Endothelial cell of umbilical vein (primary cell): ENCODE data around the gene RBM39. TPM values are rescaled to one million over a fixed set of nuclear protein-coding genes. Genes with fewer than 3 reads are reported as not detected.
A peak's percentile ranks its signal among the peaks of the same experiment; 100 is the strongest.

Experiments
- BruUV-seq: library from RNA; stranded (reverse); fragments of 400-500 nt; replicated peaks from 2 replicates; lab custom pipeline; 2021; lab: Mats Ljungman, UMichigan
- CTCF ChIA-PET: fragments of 300-600, 350-600 bp; sonication (Branson Sonifier 250); formaldehyde crosslinking; loops from one replicate; lab custom pipeline; 2021; ENCODE audit warnings: antibody characterized with exemption, inconsistent platforms; lab: Charles Lee
- POLR2A ChIA-PET: fragments of 300-600, 350-600 bp; sonication (Branson Sonifier 250); formaldehyde crosslinking; loops from one replicate; lab custom pipeline; 2021; ENCODE audit warnings: antibody characterized with exemption, inconsistent platforms; lab: Charles Lee
- DNase-seq: peaks from one replicate; pipeline ENCODE4 v3.0.0-alpha.2; 2011; ENCODE audit warnings: low read depth, low spot score
- FAIRE-seq: peaks from 2 replicates; lab custom pipeline; 2011; peaks lifted over from hg19 to GRCh38; lab: Jason Lieb, UNC
- H2AFZ ChIP-seq: 2 replicates; pipeline ENCODE4 v1.6.0; 2012; ENCODE audit warnings: low read depth, low read length, control low read depth, inconsistent platforms
- H3K27ac ChIP-seq: 2 replicates; pipeline ENCODE4 v1.5.1; 2011; ENCODE audit warnings: low read depth, mild to moderate bottlenecking, control low read depth, low read length, moderate library complexity; ENCODE audit not compliant: insufficient read depth
- H3K27me3 ChIP-seq, 2 experiments: 2 replicates each; pipeline versions ENCODE4 v1.6.0 to v1.6.1; 2011; ENCODE audit warnings: low read length in 2 of 2, mixed read lengths in 1 of 2; ENCODE audit not compliant: control insufficient read depth in 2 of 2, insufficient read depth in 2 of 2
- H3K36me3 ChIP-seq, 2 experiments: 2 replicates in 1 of 2; 3 replicates in 1 of 2; pipeline ENCODE4 v1.5.1; 2011; ENCODE audit warnings: low read length in 2 of 2, mild to moderate bottlenecking in 1 of 2, moderate library complexity in 1 of 2; ENCODE audit not compliant: control insufficient read depth in 2 of 2, insufficient read depth in 2 of 2; ENCODE audit errors: extremely low read depth in 1 of 2
- H3K4me1 ChIP-seq: 3 replicates; pipeline ENCODE4 v1.5.1; 2011; ENCODE audit warnings: mild to moderate bottlenecking, low read length; ENCODE audit not compliant: control insufficient read depth, insufficient read depth; ENCODE audit errors: extremely low read depth
- H3K4me2 ChIP-seq: 2 replicates; pipeline ENCODE4 v1.6.1; 2011; ENCODE audit warnings: low read length, control low read depth, mixed read lengths; ENCODE audit not compliant: insufficient read depth
- H3K4me3 ChIP-seq, 3 experiments: fragments of 200-600 bp in 1 of 3; sonication (generic), shearing (Covaris generic) in 1 of 3; replicated peaks in 1 of 3; 2 replicates each; pipeline ENCODE4 v1.5.1; 2011 to 2016; ENCODE audit warnings: control low read depth in 3 of 3, low read length in 3 of 3, mild to moderate bottlenecking in 2 of 3, inconsistent platforms in 1 of 3, low read depth in 1 of 3, moderate library complexity in 1 of 3; ENCODE audit not compliant: insufficient read depth in 1 of 3
- H3K79me2 ChIP-seq: 2 replicates; pipeline ENCODE4 v1.6.0; 2012; ENCODE audit warnings: low read length, inconsistent platforms; ENCODE audit not compliant: control insufficient read depth, insufficient read depth
- H3K9ac ChIP-seq: replicated peaks from 2 replicates; pipeline ENCODE3; 2011; ENCODE audit warnings: low read length, control low read depth; ENCODE audit not compliant: insufficient read depth; ENCODE audit errors: extremely low read depth
- H3K9me1 ChIP-seq: replicated peaks from 3 replicates; pipeline ENCODE4 v1.6.0; 2011; ENCODE audit warnings: mild to moderate bottlenecking, low read length; ENCODE audit not compliant: control insufficient read depth, insufficient read depth; ENCODE audit errors: extremely low read depth
- H3K9me3 ChIP-seq: replicated peaks from 2 replicates; pipeline ENCODE4 v1.5.1; 2012; ENCODE audit warnings: low read length, inconsistent platforms; ENCODE audit not compliant: control insufficient read depth, insufficient read depth
- H4K20me1 ChIP-seq: replicated peaks from 2 replicates; pipeline ENCODE3; 2011; ENCODE audit warnings: mild to moderate bottlenecking, low read length; ENCODE audit not compliant: control insufficient read depth, insufficient read depth; ENCODE audit errors: extremely low read depth
- EZH2 ChIP-seq: IDR thresholded peaks from 2 replicates; pipeline ENCODE4 v1.6.1; 2012; ENCODE audit warnings: borderline replicate concordance, low read depth, mild to moderate bottlenecking, moderate library complexity, low read length, inconsistent platforms; ENCODE audit not compliant: severe bottlenecking
- FOS ChIP-seq: IDR thresholded peaks from 2 replicates; pipeline ENCODE4 v1.6.1; 2011; ENCODE audit warnings: mild to moderate bottlenecking, low read length, moderate library complexity, borderline replicate concordance; ENCODE audit not compliant: insufficient read depth
- GATA2 ChIP-seq: IDR thresholded peaks from 2 replicates; pipeline ENCODE4 v1.7.0; 2011; ENCODE audit warnings: low read depth, mild to moderate bottlenecking, moderate library complexity, mixed read lengths, low read length; ENCODE audit not compliant: insufficient read length, insufficient read depth
- JUN ChIP-seq: IDR thresholded peaks from 2 replicates; pipeline ENCODE4 v1.6.1; 2011; ENCODE audit warnings: borderline replicate concordance, low read depth; ENCODE audit not compliant: insufficient read length, insufficient read depth
- MYC ChIP-seq: IDR thresholded peaks from one replicate; pipeline ENCODE4 v1.6.1; 2011; ENCODE audit warnings: mild to moderate bottlenecking, low read depth, low read length
- POLR2A ChIP-seq: IDR thresholded peaks from 2 replicates; pipeline ENCODE4 v1.6.1; 2012; ENCODE audit warnings: low read depth, mild to moderate bottlenecking, control low read depth, low read length
- POLR2AphosphoS5 ChIP-seq: IDR thresholded peaks from 2 replicates; pipeline ENCODE4 v1.6.1; 2012; ENCODE audit warnings: low read depth, mild to moderate bottlenecking, control low read depth, low read length, moderate library complexity; ENCODE audit not compliant: insufficient read depth
- dilution Hi-C: fragments of 300-500 bp; cut with MboI; formaldehyde crosslinking; loops from one replicate; pipeline ENCODE4 v1.15.0; 2019; ENCODE audit warnings: low sequenced_read_pairs; ENCODE audit not compliant: extremely low pct_ligation_motif_present
- intact Hi-C: fragments of 100-400 bp; cut with micrococcal nuclease; formaldehyde crosslinking; loops from one replicate; pipeline ENCODE4 v1.10.0; 2022
- polyA plus RNA-seq, 4 experiments: library from polyadenylated mRNA; depleted of rRNA in 3 of 4; stranded (reverse) in 3 of 4; unstranded in 1 of 4; fragments of >200 nt; gene quantifications; 2 replicates each; pipeline versions ENCODE4 v1.2.1 to v1.2.3, GENCODE V29; 2011 to 2012; ENCODE audit warnings: missing spikeins in 1 of 4
- total RNA-seq: library from RNA; stranded (reverse); gene quantifications from 2 replicates; pipeline ENCODE4 v1.2.3, GENCODE V29; 2021
- TF ChIP-seq, protein P1 (sequence below), 2 donors: IDR thresholded peaks; 1 replicate in 1 of 2; 2 replicates in 1 of 2; pipeline ENCODE4 v1.5.1; 2011; ENCODE audit warnings: low read length in 2 of 2, mild to moderate bottlenecking in 2 of 2, moderate library complexity in 2 of 2, control low read depth in 1 of 2, inconsistent platforms in 1 of 2, low read depth in 1 of 2; ENCODE audit not compliant: insufficient read depth in 1 of 2; ENCODE audit errors: extremely low read depth in 1 of 2
- TF ChIP-seq, protein P2 (sequence below): IDR thresholded peaks from 2 replicates; pipeline ENCODE4 v1.6.1; 2011; ENCODE audit not compliant: insufficient read depth, insufficient read length

Gene RBM39
- total and polyA plus RNA-seq, 2 donors (not counting 3 experiments of a cell fraction or from before 2014, with no cell fraction given): 106 to 309 TPM

DNA sequence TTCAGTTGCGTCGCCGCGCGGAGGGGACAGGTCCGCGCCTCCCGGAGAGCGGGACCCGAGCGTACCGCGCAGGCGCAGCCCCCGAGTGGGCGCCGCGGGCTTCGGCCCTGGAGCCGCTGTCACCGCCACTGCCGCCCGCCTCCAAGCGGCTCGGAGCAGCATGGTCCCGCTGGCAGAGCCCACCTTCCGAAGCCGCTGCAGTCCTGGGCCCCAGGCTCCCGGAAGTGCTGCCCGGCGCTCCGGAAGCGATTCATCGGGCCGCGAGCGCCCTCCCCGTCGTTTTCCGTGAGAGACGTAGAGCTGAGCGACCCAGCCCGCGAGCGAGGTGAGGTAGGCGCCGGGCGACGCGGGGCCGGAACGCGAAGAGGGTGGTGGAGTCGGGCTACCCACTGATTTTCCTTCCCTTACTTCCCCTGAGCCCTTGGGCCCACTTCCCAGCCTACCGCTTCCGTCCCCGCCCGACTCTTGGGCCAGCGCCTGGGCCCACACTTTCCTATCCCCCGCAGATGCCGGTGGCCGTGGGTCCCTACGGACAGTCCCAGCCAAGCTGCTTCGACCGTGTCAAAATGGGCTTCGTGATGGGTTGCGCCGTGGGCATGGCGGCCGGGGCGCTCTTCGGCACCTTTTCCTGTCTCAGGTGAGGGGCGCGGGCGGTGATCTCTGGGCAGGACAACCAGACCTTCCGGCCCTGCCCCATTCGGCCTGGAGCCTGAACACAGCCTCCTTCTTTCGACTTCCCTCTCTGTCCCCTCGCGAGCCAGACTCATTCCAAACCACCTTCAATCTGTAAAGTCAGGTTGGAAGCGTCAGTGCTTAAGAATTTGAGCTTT lies 42.7 kb downstream of the RBM39 start, which contains the start of the genes NFS1 and ROMO1:
Gene NFS1 (minus strand): TSS at position 226 of the 830 bp plus-strand sequence. CDS start 64 bp downstream, at position 162.
Gene ROMO1 (plus strand): TSS at position 279 of the 830 bp plus-strand sequence. CDS start 228 bp downstream, at position 507.
- ChIA-PET CTCF (interaction anchor here (1.0 to 1.5 kb wide), 5 partner anchors 9 to 255 kb away, joined by 3 to 6 read pairs (median 3); partner anchors contain the start of gene SCAND1), POLR2A (interaction anchor here (0.7 to 1.2 kb wide), 2 partner anchors 38 to 43 kb away, joined by 3 read pairs; partner anchors contain the start of gene RBM39)
- FAIRE-seq (peak; percentile 52), DNase-seq (peak; percentile 89)
- Histone ChIP-seq H3K9ac (peak within 1 kb of the TSS; percentile 84), H3K79me2 (peaks cover 13% of the 10 kb centered on the region), H3K4me3 (peak within 1 kb of the TSS; percentile 44 to 91 (median 87)), H2AFZ (peak within 1 kb of the TSS; percentile 73), H3K4me1 (peaks cover 17% of the 10 kb centered on the region), H3K36me3 (peaks cover 6 to 12% of the 10 kb centered on the region in 2 experiments), H3K9me1 (no peaks in the 10 kb centered on the region), H3K9me3 (no peaks in the 10 kb centered on the region), H3K27ac (peak within 1 kb of the TSS; percentile 65), H3K27me3 (no peaks in the 10 kb centered on the region), H3K4me2 (peak within 1 kb of the TSS; percentile 84), H4K20me1 (no peaks in the 10 kb centered on the region)
- TF ChIP-seq POLR2AphosphoS5: peak; percentile 93
- TF ChIP-seq, protein P1, sequence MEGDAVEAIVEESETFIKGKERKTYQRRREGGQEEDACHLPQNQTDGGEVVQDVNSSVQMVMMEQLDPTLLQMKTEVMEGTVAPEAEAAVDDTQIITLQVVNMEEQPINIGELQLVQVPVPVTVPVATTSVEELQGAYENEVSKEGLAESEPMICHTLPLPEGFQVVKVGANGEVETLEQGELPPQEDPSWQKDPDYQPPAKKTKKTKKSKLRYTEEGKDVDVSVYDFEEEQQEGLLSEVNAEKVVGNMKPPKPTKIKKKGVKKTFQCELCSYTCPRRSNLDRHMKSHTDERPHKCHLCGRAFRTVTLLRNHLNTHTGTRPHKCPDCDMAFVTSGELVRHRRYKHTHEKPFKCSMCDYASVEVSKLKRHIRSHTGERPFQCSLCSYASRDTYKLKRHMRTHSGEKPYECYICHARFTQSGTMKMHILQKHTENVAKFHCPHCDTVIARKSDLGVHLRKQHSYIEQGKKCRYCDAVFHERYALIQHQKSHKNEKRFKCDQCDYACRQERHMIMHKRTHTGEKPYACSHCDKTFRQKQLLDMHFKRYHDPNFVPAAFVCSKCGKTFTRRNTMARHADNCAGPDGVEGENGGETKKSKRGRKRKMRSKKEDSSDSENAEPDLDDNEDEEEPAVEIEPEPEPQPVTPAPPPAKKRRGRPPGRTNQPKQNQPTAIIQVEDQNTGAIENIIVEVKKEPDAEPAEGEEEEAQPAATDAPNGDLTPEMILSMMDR (IDR thresholded peaks at IDR 0.05; ENCODE audit: extremely low read depth in 1 of 2, insufficient read depth in 1 of 2, low read depth in 1 of 2, low read length in 2 of 2): peak; percentile 14 to 43
- no peak for TF ChIP-seq GATA2
- peak; percentile 95 for TF ChIP-seq POLR2A
- TF ChIP-seq JUN: no peak
- TF ChIP-seq, protein P2, sequence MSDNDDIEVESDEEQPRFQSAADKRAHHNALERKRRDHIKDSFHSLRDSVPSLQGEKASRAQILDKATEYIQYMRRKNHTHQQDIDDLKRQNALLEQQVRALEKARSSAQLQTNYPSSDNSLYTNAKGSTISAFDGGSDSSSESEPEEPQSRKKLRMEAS: peak; percentile 27
- TF ChIP-seq EZH2: no peak
- TF ChIP-seq MYC: no peak
- TF ChIP-seq FOS: no peak
- TSS peak; percentile 76 for BruUV-seq
- intact Hi-C loops: loop anchor here (1.0 to 10.0 kb wide), 5 partner anchors 35 to 236 kb away; partner anchors contain the start of genes CPNE1 and RBM12
- dilution Hi-C loops: no loop called here
